Measurements from ENCODE around the gene TSPAN9.
A peak's percentile ranks its signal among the peaks of the same experiment; 100 is the strongest.

The TSPAN9 gene

DNA sequence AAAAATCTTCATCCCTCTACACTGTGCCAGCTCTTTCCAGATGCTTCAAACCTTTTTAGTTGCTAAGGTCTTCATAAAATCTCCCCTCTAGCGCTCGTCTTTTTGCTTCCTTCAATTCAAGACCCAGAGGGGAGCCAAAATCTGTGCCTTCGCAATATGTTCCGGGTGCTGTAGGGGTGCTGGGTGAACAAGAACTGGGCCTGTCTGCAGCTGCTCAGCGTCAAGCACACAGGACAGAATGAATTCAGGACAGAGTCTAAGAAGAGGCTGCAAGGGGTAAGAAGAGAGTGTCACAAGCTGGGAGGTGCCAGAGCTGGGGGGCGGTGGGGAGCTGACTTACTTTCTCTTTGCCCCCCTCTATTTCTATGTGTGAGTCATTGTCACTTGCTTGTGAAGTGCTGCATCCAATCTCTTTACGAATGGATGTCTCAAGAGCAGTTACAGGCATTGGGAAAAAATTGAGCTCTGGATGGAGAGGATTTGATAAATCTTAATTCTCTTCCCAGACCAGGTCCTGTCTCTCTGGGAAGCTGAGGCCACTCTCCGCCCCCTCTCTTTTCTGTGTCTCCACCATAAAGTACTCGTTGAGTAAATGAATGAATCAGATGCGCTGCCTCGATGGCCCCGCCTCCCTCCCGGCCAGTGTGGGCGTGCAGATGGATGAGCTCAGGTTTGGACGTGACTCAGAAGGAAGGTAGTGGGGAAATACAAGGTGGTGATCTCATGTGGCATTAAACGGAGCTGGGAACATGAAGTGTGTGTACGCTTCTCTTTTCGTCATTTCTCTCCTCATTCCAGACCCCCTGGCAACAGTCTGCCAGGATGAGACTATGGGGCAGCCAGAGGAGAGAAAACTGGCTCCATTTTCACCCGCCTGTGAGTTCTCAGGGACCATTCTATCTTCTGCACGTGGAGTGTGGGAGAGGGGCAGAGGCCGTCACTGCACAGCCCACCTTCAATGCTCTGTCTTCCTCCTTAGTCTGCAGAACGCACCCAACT is 91.3 kb downstream of the TSPAN9 start:
- DNase-seq, result no peak

GRCh38 chr12:3170423-3171194 is 93.4 kb downstream of the TSPAN9 start:
- no peak for DNase-seq

GRCh38 chr12:3171195-3171591 is 94.0 kb downstream of the TSPAN9 start:
- DNase-seq, result peak in 1 of 3 experiments; percentile 20

GRCh38 chr12:3172124-3173007 is 95.2 kb downstream of the TSPAN9 start:
- peak in 1 of 3 experiments; percentile 30 for DNase-seq

GRCh38 chr12:3173008-3173553 is 95.9 kb downstream of the TSPAN9 start:
- DNase-seq, result peak in 1 of 3 experiments; percentile 57

DNA sequence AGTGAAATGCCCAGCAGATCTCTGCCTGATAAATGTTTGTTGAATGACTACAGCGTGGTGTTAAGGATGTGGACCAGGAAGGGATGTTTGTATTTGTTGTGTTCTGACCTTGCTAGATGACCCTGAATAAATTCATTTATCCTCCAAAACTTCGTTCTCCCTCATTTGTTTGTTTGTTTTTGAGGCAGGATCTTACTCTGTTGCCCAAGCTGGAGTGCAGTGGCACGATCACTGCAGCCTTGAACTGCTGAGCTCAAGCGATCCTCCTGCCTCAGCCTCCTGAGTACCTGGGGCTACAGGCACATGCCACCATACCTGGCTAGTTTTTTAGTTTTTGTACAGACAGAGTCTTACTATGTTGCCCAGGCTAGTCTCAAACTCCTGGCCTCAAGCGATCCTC is 96.7 kb downstream of the TSPAN9 start:
- DNase-seq, result no peak

DNA sequence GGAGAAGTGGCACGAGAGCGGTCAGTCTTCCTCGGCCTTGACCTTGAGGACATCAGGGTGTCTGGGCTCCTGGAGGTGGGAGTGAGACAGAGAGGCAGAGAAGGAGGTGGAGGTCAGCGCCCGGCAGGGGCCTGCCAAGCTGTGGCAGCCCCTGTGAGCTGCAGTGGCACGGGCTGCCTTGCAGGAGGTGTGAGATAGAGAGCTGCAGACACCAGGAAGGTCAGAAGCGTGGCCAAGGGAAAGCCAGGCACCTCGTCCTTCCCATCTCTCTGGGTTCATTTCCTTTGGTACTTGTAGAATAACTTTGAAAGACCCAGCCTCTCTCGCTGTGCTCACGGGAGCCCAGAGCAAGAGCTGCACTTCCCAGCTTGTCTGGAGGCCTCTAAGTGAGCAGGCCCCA is 98.1 kb downstream of the TSPAN9 start:
- DNase-seq, result no peak

DNA sequence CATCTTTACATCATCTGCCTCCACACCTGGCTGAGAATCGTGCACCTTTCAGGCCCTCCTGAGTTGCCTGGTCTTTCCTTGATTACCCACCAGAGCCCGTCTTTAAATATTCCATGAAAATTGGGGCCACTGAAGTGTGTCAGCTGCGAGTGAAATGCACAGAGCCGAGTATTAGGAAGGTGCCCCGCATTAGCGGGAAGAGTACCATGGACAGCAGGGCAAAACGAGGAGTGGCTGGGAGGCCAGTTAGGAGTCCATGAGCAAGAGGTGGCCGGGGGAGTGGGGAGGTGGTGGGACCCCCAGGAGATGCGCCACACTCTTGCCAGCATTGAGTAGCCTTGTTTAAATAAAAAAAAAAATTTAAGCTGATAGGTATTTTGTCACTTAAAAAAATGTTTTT is 99.6 kb downstream of the TSPAN9 start:
- DNase-seq, result no peak

DNA sequence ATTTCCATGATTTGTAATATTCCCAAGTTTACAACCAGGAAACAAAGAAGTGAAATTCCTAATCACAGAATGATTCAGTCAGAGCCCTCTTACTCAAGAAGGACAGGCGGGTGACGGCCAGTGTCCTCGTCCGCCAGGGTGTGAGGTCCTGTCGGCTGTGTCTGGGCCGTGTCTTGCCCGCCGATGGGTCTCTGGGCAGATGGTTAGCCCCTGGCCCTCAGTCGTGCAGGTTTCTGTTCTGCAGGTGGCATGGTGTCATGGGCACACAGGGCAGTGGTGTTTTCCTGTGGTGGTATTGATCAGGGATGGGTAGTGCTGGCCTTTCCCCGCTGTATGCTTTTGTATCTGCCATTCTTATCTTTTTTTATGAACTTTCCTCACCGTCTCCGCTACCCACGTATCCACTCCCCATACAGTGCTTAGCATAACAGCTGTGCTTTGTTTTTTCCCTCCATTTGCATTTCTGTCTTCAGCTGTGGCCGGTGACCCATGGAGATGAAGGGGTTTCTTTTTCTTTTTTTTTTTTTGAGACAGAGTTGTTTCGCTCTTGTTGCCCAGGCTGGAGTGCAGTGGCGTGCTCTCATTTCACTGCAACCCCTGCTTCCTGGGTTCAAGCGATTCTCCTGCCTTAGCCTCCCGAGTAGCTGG is 100.7 kb downstream of the TSPAN9 start:
- DNase-seq, result no peak

DNA sequence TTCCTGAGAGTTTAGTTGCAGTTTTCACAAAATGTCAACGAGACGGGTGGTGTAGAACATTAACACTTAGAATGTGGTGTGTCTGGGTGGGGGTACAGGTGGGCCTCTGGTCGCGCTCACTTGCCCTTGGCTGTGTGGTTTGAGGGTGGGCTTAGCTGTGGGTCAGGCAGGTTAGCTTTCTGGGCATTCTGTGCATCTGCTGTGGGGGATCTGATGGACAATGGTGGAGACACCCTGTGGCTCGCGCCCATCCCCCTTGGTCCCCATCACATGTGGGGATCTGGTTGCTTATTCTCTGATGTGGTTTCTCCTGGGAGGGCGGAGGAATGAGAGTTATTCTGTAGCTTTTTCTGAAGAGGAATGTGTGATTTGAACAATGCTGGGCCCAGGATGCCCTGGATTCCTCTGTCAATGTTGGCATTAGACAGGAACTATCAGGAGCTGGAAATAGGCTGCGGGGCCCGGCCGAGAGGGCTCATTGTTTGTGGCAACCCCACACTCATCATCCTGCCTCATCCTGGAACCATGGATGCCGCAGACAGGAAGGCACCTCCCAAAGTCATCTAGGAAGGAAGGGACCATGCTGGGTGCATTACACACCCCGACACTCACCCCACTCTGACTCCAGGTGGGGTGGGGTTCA is 101.6 kb downstream of the TSPAN9 start:
- DNase-seq, result no peak

DNA sequence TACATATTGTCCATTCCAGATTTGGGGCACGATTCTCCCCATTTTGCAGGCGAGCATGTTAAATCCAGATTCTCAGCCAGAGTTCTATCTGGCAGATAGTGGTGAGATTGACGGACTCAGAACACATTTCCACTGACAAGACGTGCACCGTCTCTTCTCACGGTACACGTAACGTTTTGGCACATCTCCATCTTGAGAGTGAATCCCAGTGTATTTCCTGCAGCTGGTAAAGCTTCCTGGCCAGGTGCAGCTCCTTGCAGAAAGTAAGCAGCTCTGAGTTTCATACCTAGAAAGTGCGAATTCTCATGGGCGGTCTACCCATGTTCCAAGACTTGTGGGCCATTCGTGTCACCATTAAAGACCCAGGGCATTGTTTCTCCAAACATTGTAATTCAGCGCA is 102.6 kb downstream of the TSPAN9 start:
- DNase-seq, result no peak

DNA sequence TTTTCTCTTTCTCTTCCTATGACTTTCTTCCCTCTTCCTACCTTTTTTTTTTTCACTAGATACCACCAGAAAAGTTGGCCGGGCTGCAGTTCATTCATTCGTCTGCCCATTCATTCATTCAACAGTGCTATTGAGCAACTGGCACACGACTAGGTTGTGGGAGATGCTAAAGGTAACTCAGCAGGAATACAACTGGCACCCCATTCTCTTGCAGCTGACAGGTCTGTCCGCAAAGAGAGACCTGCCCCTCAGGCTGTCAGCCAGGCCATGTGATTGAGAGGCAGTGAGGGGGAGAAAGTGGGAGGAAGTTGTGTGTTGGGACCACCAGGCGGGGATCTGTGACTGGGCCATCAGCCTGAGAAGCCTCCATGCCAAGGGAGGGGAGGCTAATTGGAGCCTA is 105.2 kb downstream of the TSPAN9 start:
- no peak for DNase-seq

DNA sequence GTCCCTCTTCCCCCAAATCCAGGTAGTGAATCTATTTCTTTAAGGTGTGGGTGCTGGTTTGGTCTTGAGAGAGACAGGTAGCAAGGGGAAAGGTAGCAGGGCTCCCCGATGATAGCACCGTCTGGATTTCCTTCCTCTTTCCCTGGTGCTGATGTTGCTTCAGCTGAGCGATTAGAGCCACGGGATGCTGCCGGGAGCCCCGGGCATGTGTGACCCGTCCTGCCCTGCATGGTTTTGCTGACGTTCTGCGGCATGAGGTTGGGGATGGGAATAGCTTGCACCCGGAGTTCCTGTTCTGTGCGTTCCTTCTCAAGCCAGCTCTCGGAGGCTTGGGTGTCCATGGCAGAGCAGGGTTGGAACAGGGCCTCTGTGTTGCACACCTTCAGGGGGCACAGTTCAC is 107.3 kb downstream of the TSPAN9 start:
- no peak for DNase-seq

DNA sequence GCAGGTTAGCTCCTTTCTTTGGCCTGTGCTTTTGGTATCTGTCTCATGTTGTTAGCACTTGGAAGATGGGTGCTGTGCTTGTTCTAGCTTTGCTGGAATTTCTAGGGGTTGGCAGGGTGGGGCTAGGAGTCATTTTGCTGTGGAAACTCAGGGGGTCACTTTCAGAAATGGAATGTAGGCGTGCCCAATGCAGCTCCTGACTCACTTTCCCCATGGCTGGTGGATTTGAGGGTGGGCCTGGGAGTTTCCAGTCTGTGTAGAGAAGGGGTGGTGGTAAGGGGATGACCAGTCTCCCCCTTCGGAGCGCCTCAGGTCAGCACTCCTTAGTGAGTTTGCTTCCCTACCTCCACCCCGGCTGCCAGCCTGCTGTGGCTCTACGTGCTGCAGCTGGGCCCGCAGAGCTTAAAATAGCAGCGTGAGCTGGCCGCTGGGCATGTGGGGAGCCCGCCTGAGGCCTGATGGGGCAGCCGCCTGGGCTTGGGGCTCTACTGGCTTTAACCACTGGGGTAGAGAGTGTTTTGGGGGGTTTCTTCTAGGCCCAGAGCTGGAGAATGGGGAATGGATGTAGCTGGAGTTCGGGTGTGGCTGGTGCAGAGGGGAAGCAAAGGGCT is 108.2 kb downstream of the TSPAN9 start:
- peak in 1 of 3 experiments; percentile 19 for DNase-seq

GRCh38 chr12:3186546-3187215 is 109.5 kb downstream of the TSPAN9 start:
- no peak for DNase-seq

- peak in 2 of 3 experiments; percentile 70 to 85 for DNase-seq
Observed at GRCh38 chr12:3187846-3188770, 110.9 kb downstream of the TSPAN9 start.

- DNase-seq, result no peak
Observed at GRCh38 chr12:3189282-3189681, 112.1 kb downstream of the TSPAN9 start.

DNA sequence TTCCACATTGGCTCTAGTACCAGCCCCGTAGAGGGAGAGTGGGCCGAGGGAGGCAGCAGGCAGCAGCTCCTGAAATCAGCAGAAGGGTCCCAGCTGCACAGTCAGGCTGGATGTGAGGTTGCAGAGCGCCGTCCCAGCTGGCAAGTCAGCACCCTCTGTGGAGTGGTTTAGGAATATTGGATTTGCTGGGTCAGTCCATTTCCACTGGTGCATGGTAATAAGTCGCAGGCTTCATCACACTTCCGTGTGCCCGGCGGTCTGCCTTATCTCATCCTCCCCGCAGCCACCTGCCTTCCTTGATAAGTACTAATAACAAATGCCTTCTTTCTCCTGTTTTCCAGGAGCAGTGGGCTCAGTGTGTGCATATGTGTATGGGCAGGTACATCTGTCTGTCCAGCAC is 112.9 kb downstream of the TSPAN9 start:
- DNase-seq, result no peak

GRCh38 chr12:3191450-3191849 is 114.3 kb downstream of the TSPAN9 start:
- DNase-seq, result no peak
